ENCODE measurements around the gene CLEC2D.

CLEC2D gene

GRCh38 chr12:9669534-9669933 is at the start of gene CLEC2D:
Gene CLEC2D (plus strand): TSS chr12:9669713. CDS start chr12:9669735, 22 bp downstream.
- DNase-seq = peak; percentile 52

GRCh38 chr12:9625019-9625418 is 44.5 kb upstream of the CLEC2D start:
- no peak for DNase-seq

GRCh38 chr12:9626291-9626690 is 43.2 kb upstream of the CLEC2D start:
- no peak for DNase-seq

GRCh38 chr12:9626821-9627220 is 42.7 kb upstream of the CLEC2D start:
- no peak for DNase-seq

- no peak for DNase-seq
These were observed 36.7 kb upstream of the CLEC2D start for GRCh38 chr12:9632766-9633165.

- DNase-seq = peak; percentile 73
These were observed 35.2 kb upstream of the CLEC2D start for GRCh38 chr12:9634177-9634803.

GRCh38 chr12:9634969-9635754 is 34.4 kb upstream of the CLEC2D start:
- DNase-seq = no peak

- no peak for DNase-seq
These were observed 33.2 kb upstream of the CLEC2D start for GRCh38 chr12:9636150-9636850.

GRCh38 chr12:9636851-9637206 is 32.7 kb upstream of the CLEC2D start:
- no peak for DNase-seq

GRCh38 chr12:9640024-9640423 is 29.5 kb upstream of the CLEC2D start:
- DNase-seq = no peak

GRCh38 chr12:9642606-9643265 is 26.8 kb upstream of the CLEC2D start:
- no peak for DNase-seq

- DNase-seq = no peak
These were observed 26.2 kb upstream of the CLEC2D start for GRCh38 chr12:9643266-9643660.

- peak; percentile 65 for DNase-seq
These were observed 24.4 kb upstream of the CLEC2D start for GRCh38 chr12:9644985-9645551.

- no peak for DNase-seq
These were observed 22.4 kb upstream of the CLEC2D start for GRCh38 chr12:9646794-9647781.

- peak; percentile 92 for DNase-seq
These were observed 21.4 kb upstream of the CLEC2D start for GRCh38 chr12:9647825-9648700.

- DNase-seq = no peak
These were observed 20.6 kb upstream of the CLEC2D start for GRCh38 chr12:9648701-9649531.

GRCh38 chr12:9649532-9649940 is 20.0 kb upstream of the CLEC2D start:
- peak; percentile 36 for DNase-seq

- DNase-seq = no peak
These were observed 19.3 kb upstream of the CLEC2D start for GRCh38 chr12:9650151-9650576.

GRCh38 chr12:9651265-9651729 is 18.2 kb upstream of the CLEC2D start:
- peak; percentile 83 for DNase-seq

- no peak for DNase-seq
These were observed 9.5 kb upstream of the CLEC2D start for GRCh38 chr12:9660046-9660445.

Data from stimulated activated CD4-positive, alpha-beta T cell treated with anti-CD3 and anti-CD28 coated beads, Interleukin-1b, Interleukin-23, amount 100 ng/mL, for 48 hours (primary cell).